IMR-90 (cell line): ENCODE measurements around the gene PRSS22. TPM values are rescaled to one million over a fixed set of nuclear protein-coding genes. Genes with fewer than 3 reads are reported as not detected.

Experiments used
- ATAC-seq: fragments of 200-7000 bp; cut with Tn5 transposase; 2 replicates; pipeline ENCODE4 v1.9.1; 2020; ENCODE audit warnings: low read depth, mild to moderate bottlenecking, moderate library complexity
- BruUV-seq: library from RNA; stranded (reverse); fragments of 400-500 nt; replicated peaks from 2 replicates; lab custom pipeline; 2021; lab: Mats Ljungman, UMichigan
- CTCF ChIA-PET: fragments of 300-600 bp; formaldehyde crosslinking; extraction: SDS; loops from one replicate; lab custom pipeline; 2021; ENCODE audit warnings: antibody characterized with exemption; lab: Yijun Ruan, JAX
- POLR2A ChIA-PET: fragments of 300-600 bp; sonication (Branson Sonifier 250); formaldehyde crosslinking; loops from one replicate; lab custom pipeline; 2022; ENCODE audit warnings: antibody characterized with exemption; ENCODE audit not compliant: unreplicated experiment; lab: Charles Lee
- DNase-seq: peaks from one replicate; pipeline ENCODE4 v3.0.0; 2013
- H2AFZ ChIP-seq: replicated peaks from 2 replicates; pipeline ENCODE3; 2013; ENCODE audit warnings: low read length, mild to moderate bottlenecking; ENCODE audit not compliant: poor library complexity
- H2AK5ac ChIP-seq: 2 replicates; pipeline ENCODE4 v1.6.1; 2013; ENCODE audit warnings: low read depth, low read length, inconsistent platforms
- H2AK9ac ChIP-seq: replicated peaks from 2 replicates; pipeline ENCODE3; 2013; ENCODE audit warnings: mild to moderate bottlenecking, low read depth, low read length, moderate library complexity; ENCODE audit not compliant: poor library complexity
- H2BK120ac ChIP-seq: 2 replicates; pipeline ENCODE4 v1.6.1; 2013; ENCODE audit warnings: low read depth, low read length, inconsistent platforms
- H2BK15ac ChIP-seq: 3 replicates; pipeline ENCODE4 v1.6.1; 2013; ENCODE audit warnings: low read depth, low read length, inconsistent platforms
- H2BK20ac ChIP-seq: 2 replicates; pipeline ENCODE4 v1.6.1; 2013; ENCODE audit warnings: low read depth, mild to moderate bottlenecking, inconsistent platforms, low read length, moderate library complexity
- H2BK5ac ChIP-seq: 2 replicates; pipeline ENCODE4 v1.6.1; 2013; ENCODE audit warnings: mild to moderate bottlenecking, low read depth, low read length, inconsistent platforms; ENCODE audit not compliant: poor library complexity, severe bottlenecking
- H3K14ac ChIP-seq: replicated peaks from 2 replicates; pipeline ENCODE4 v1.6.1; 2013; ENCODE audit warnings: low read depth, low read length, inconsistent platforms
- H3K18ac ChIP-seq: 2 replicates; pipeline ENCODE4 v1.6.1; 2013; ENCODE audit warnings: low read depth, low read length, control low read depth
- H3K23ac ChIP-seq: 2 replicates; pipeline ENCODE4 v1.6.1; 2013; ENCODE audit warnings: low read depth, low read length, inconsistent platforms
- H3K27ac ChIP-seq: 2 replicates; pipeline ENCODE4 v1.5.1; 2013; ENCODE audit warnings: mild to moderate bottlenecking, control low read depth, low read length; ENCODE audit not compliant: insufficient read depth
- H3K27me3 ChIP-seq: 2 replicates; pipeline ENCODE4 v1.6.1; 2013; ENCODE audit warnings: low read length; ENCODE audit not compliant: control insufficient read depth, insufficient read depth
- H3K36me3 ChIP-seq: 2 replicates; pipeline ENCODE4 v1.6.1; 2013; ENCODE audit warnings: low read length, mixed read lengths; ENCODE audit not compliant: control insufficient read depth, insufficient read depth
- H3K4ac ChIP-seq: 2 replicates; pipeline ENCODE4 v1.6.1; 2013; ENCODE audit warnings: low read depth, low read length, inconsistent platforms
- H3K4me1 ChIP-seq: 2 replicates; pipeline ENCODE4 v1.6.1; 2013; ENCODE audit warnings: low read length, mixed read lengths; ENCODE audit not compliant: control insufficient read depth, insufficient read depth
- H3K4me2 ChIP-seq: 2 replicates; pipeline ENCODE4 v1.6.1; 2013; ENCODE audit warnings: low read depth, mild to moderate bottlenecking, control low read depth, low read length, moderate library complexity
- H3K4me3 ChIP-seq: 2 replicates; pipeline ENCODE4 v1.5.1; 2013; ENCODE audit warnings: low read depth, mild to moderate bottlenecking, control low read depth, low read length, moderate library complexity; ENCODE audit not compliant: insufficient read depth
- H3K56ac ChIP-seq: 2 replicates; pipeline ENCODE4 v1.6.1; 2013; ENCODE audit warnings: low read length, inconsistent platforms; ENCODE audit not compliant: insufficient read depth; ENCODE audit errors: extremely low read depth
- H3K79me1 ChIP-seq, 2 experiments: 2 replicates each; pipeline ENCODE4 v1.6.1; 2013; ENCODE audit warnings: low read length in 2 of 2, inconsistent platforms in 1 of 2, low read depth in 1 of 2
- H3K9ac ChIP-seq: 2 replicates; pipeline ENCODE4 v1.6.1; 2013; ENCODE audit warnings: low read depth, low read length, control low read depth
- H3K9me1 ChIP-seq: 2 replicates; pipeline ENCODE4 v1.6.1; 2013; ENCODE audit warnings: low read length, inconsistent platforms; ENCODE audit not compliant: insufficient read depth
- H3K9me3 ChIP-seq: 2 replicates; pipeline ENCODE4 v1.6.1; 2013; ENCODE audit warnings: low read length; ENCODE audit not compliant: control insufficient read depth, insufficient read depth
- H4K20me1 ChIP-seq: 2 replicates; pipeline ENCODE4 v1.6.1; 2013; ENCODE audit warnings: low read length, inconsistent platforms; ENCODE audit not compliant: insufficient read depth
- H4K5ac ChIP-seq: 2 replicates; pipeline ENCODE4 v1.6.1; 2013; ENCODE audit warnings: mild to moderate bottlenecking, low read depth, low read length, control low read depth
- H4K8ac ChIP-seq, 2 experiments: 2 replicates each; pipeline ENCODE4 v1.6.1; 2013; ENCODE audit warnings: low read depth in 2 of 2, low read length in 2 of 2, control low read depth in 1 of 2, inconsistent platforms in 1 of 2
- H4K91ac ChIP-seq: 2 replicates; pipeline ENCODE4 v1.6.1; 2013; ENCODE audit warnings: low read depth, low read length, inconsistent platforms; ENCODE audit not compliant: insufficient read depth
- NFE2L2 ChIP-seq: fragments of 150-350 bp; IDR thresholded peaks from 2 replicates; pipeline ENCODE4 v1.6.1; 2016; ENCODE audit warnings: low read depth, mild to moderate bottlenecking, low read length
- WGBS, 2 experiments: methylation state at CpG; one replicate each; pipeline versions ENCODE4 v1.1.5 to v1.1.7; 2013; ENCODE audit warnings: missing lambda C conversion rate in 2 of 2; ENCODE audit not compliant: insufficient read length in 1 of 2; ENCODE audit errors: extremely low coverage in 2 of 2; 5-methylcytosine and 5-hydroxymethylcytosine counted together
- dilution Hi-C: fragments of 300-500 bp; cut with HindIII; formaldehyde crosslinking; loops from one replicate; pipeline ENCODE4 v1.14.3; 2018; ENCODE audit warnings: low sequenced_read_pairs; ENCODE audit not compliant: unreplicated experiment
- in situ Hi-C: fragments of 300-500 bp; cut with MboI; formaldehyde crosslinking; loops from 3 replicates; pipeline ENCODE4 v1.14.3; 2019; ENCODE audit warnings: low sequenced_read_pairs, inconsistent platforms, mixed read lengths
- intact Hi-C: fragments of 100-400 bp; cut with micrococcal nuclease; formaldehyde crosslinking; loops from 2 replicates; pipeline ENCODE4 v1.10.0; 2022
- polyA plus RNA-seq, 3 experiments: library from polyadenylated mRNA; depleted of rRNA; stranded (reverse); fragments of >200 nt; gene quantifications; 2 replicates each; pipeline ENCODE4 v1.2.3, GENCODE V29; 2012; ENCODE audit warnings: low replicate concordance in 1 of 3
- total RNA-seq: library from RNA; depleted of rRNA; stranded (reverse); fragments of >200 nt; gene quantifications from 2 replicates; pipeline ENCODE4 v1.2.3, GENCODE V29; 2012

Gene PRSS22
- total and polyA plus RNA-seq, 2 of the 4 experiments (the other 2 are of a cell fraction) = not detected

GRCh38 chr16:2896480-2897010, 38.6 kb upstream of the PRSS22 start:
- Histone ChIP-seq H3K9me1 (peaks cover 7% of the 10 kb centered on the region), H2AK5ac (no peak overlapping the region), H3K4me2 (no peak overlapping the region), H2AK9ac (peak overlapping the region; percentile 55), H2BK120ac (no peak overlapping the region), H2BK20ac (no peak overlapping the region), H4K20me1 (peaks cover 10% of the 10 kb centered on the region; the same call in 1 of the 2 replicates), H3K27me3 (no peaks in the 10 kb centered on the region), H3K4me3 (no peak overlapping the region), H3K9ac (no peak overlapping the region), H3K4ac (no peak overlapping the region), H3K18ac (no peak overlapping the region), H3K79me1 (peaks cover 6 to 23% of the 10 kb centered on the region in 2 experiments), H4K91ac (no peak overlapping the region), H2BK5ac (no peak overlapping the region), H3K14ac (no peak overlapping the region), H3K56ac (no peak overlapping the region), H4K5ac (no peak overlapping the region), H2BK15ac (no peak overlapping the region), H3K27ac (no peak overlapping the region), H3K9me3 (no peaks in the 10 kb centered on the region), H3K4me1 (peaks cover 6% of the 10 kb centered on the region), H4K8ac (no peak overlapping the region), H3K23ac (no peak overlapping the region), H2AFZ (no peak overlapping the region), H3K36me3 (peaks cover 34% of the 10 kb centered on the region)
- no peak for ATAC-seq
- CTCF ChIA-PET = no interaction called here
- BruUV-seq = no TSS peak
- TF ChIP-seq NFE2L2 = no peak
- intact Hi-C loops = no loop called here
- POLR2A ChIA-PET = no interaction called here
- dilution Hi-C loops = no loop called here
- DNase-seq = no peak
- WGBS, 2 experiments = 100% methylated on average over 12 of the region's 19 CpGs; no CpG with 5 or more reads in 1 of the 2 experiments
- in situ Hi-C loops = no loop called here
